Cardiac fibroblast (primary cell): Measurements from ENCODE around the gene SUPT20HL1.
"Not testable (repeated sequence)": the region's sequence is repeated elsewhere in the genome, so short reads cannot be mapped to it uniquely, and the experiment has no call there.

Source experiments
- DNase-seq, 2 donors: peaks; one replicate each; pipeline versions ENCODE4 v3.0.0 to v3.0.0-alpha.2; 2010; ENCODE audit warnings: low read depth in 2 of 2
- H3K4me3 ChIP-seq, 2 donors: replicated peaks in 1 of 2; 1 replicate in 1 of 2; 2 replicates in 1 of 2; pipeline ENCODE4 v1.5.1; 2011; ENCODE audit warnings: low read depth in 2 of 2, low read length in 2 of 2, mild to moderate bottlenecking in 2 of 2, moderate library complexity in 1 of 2
- CTCF ChIP-seq: IDR thresholded peaks from one replicate; pipeline ENCODE4 v1.5.1; 2011; ENCODE audit warnings: low read depth, mild to moderate bottlenecking, low read length, inconsistent platforms

SUPT20HL1 gene

GRCh38 chrX:24360272-24360671 is at the start of gene SUPT20HL1:
Gene SUPT20HL1 (plus strand): TSS chrX:24360639. CDS start chrX:24362761, 2,122 bp downstream.
- no peak within 1 kb of the TSS for H3K4me3 ChIP-seq
- no peak for DNase-seq
- TF ChIP-seq CTCF, result no peak

- H3K4me3 ChIP-seq, DNase-seq: not testable (repeated sequence)
These were observed 49.5 kb upstream of the SUPT20HL1 start for GRCh38 chrX:24310916-24311315.

GRCh38 chrX:24311507-24312248 is 48.8 kb upstream of the SUPT20HL1 start:
- H3K4me3 ChIP-seq, DNase-seq: not testable (repeated sequence)

- not testable (repeated sequence) for H3K4me3 ChIP-seq, DNase-seq
These were observed 48.2 kb upstream of the SUPT20HL1 start for GRCh38 chrX:24312249-24312607.

- no peak for DNase-seq
- no peak within 1 kb of the TSS for H3K4me3 ChIP-seq
- no peak for TF ChIP-seq CTCF
These were observed 46.3 kb upstream of the SUPT20HL1 start, which contains the start of gene SUPT20HL2 for GRCh38 chrX:24314019-24314635. Gene SUPT20HL2 (minus strand): TSS chrX:24314069. CDS start chrX:24313315, 754 bp downstream.

GRCh38 chrX:24316111-24316510 is 44.3 kb upstream of the SUPT20HL1 start:
- no peak overlapping the region for H3K4me3 ChIP-seq
- DNase-seq, result no peak
- no peak for TF ChIP-seq CTCF

GRCh38 chrX:24317567-24317966 is 42.9 kb upstream of the SUPT20HL1 start:
- no peak for DNase-seq
- H3K4me3 ChIP-seq, result no peak overlapping the region
- no peak for TF ChIP-seq CTCF

GRCh38 chrX:24321741-24322395 is 38.6 kb upstream of the SUPT20HL1 start:
- no peak for TF ChIP-seq CTCF
- DNase-seq, result no peak
- H3K4me3 ChIP-seq, result no peak overlapping the region
